ENCODE data around the gene XYLB. TPM values are rescaled to one million over a fixed set of nuclear protein-coding genes. Genes with fewer than 3 reads are reported as not detected.

Gene XYLB
- total and polyA plus RNA-seq, 2 of the 13 experiments (the other 11 are each of a cell fraction or from before 2014, with no cell fraction given): 25.9 to 30.0 TPM

Small RNA genes within 50 kb of the gene (small RNA-seq; reads per million reads assigned to genes)
- gene RNU6-235P (ENCODE audit: insufficient read depth in 2 of 3, insufficient read length in 3 of 3, low read depth in 2 of 3, low replicate concordance in 1 of 3): 0 to 0.97 (median 0.10) reads per million in 3 experiments

Other genes with a start within 250 kb of the XYLB start
- gene ACAA1, start 209.7 kb upstream of the XYLB start, total RNA-seq (2016; rRNA removed; fragmentation: Illumina TruSeq; extraction: Trizol): 60.8 and 107 TPM in 2 replicates
- 188 and 221 TPM in 2 replicates for gene ACAA1, start 209.7 kb upstream of the XYLB start, polyA plus RNA-seq (2011; rRNA removed)
- gene MYD88, start 208.1 kb upstream of the XYLB start, total RNA-seq (2016; rRNA removed; fragmentation: Illumina TruSeq; extraction: Trizol): 7.6 and 14.5 TPM in 2 replicates
- 32.7 and 36.6 TPM in 2 replicates for gene MYD88, start 208.1 kb upstream of the XYLB start, polyA plus RNA-seq (2011; rRNA removed)
- gene OXSR1, start 181.2 kb upstream of the XYLB start, total RNA-seq (2016; rRNA removed; fragmentation: Illumina TruSeq; extraction: Trizol): 32.6 and 41.1 TPM in 2 replicates
- 25.9 and 27.4 TPM in 2 replicates for gene OXSR1, start 181.2 kb upstream of the XYLB start, polyA plus RNA-seq (2011; rRNA removed)
- not detected in 2 replicates for gene SLC22A13, start 81.0 kb upstream of the XYLB start, total RNA-seq (2016; rRNA removed; fragmentation: Illumina TruSeq; extraction: Trizol)
- gene SLC22A13, start 81.0 kb upstream of the XYLB start, polyA plus RNA-seq (2011; rRNA removed): 0.10 and 0.20 TPM in 2 replicates
- gene SLC22A14, start 64.5 kb upstream of the XYLB start, total RNA-seq (2016; rRNA removed; fragmentation: Illumina TruSeq; extraction: Trizol): not detected in 2 replicates
- 0.03 TPM in 1 of 2 replicates, not detected in the other for gene SLC22A14, start 64.5 kb upstream of the XYLB start, polyA plus RNA-seq (2011; rRNA removed)
- gene ACVR2B, start 107.1 kb downstream of the XYLB start, total RNA-seq (2016; rRNA removed; fragmentation: Illumina TruSeq; extraction: Trizol): 10.0 and 11.3 TPM in 2 replicates
- gene ACVR2B, start 107.1 kb downstream of the XYLB start, polyA plus RNA-seq (2011; rRNA removed): 12.0 and 12.7 TPM in 2 replicates
- 7.2 and 9.5 TPM in 2 replicates for gene EXOG, start 149.6 kb downstream of the XYLB start, total RNA-seq (2016; rRNA removed; fragmentation: Illumina TruSeq; extraction: Trizol)
- gene EXOG, start 149.6 kb downstream of the XYLB start, polyA plus RNA-seq (2011; rRNA removed): 5.5 TPM in 2 replicates

Data from HepG2 (cell line).